Ectodermal cell (in vitro differentiated cells): Measurements from ENCODE around the gene ZCWPW1.

ENCODE experiments used
- H3K27ac ChIP-seq: 2 replicates; pipeline ENCODE4 v1.7.0; 2013; ENCODE audit warnings: mild to moderate bottlenecking, low read depth, low read length; ENCODE audit not compliant: insufficient read depth, poor library complexity, severe bottlenecking
- H3K27me3 ChIP-seq: 2 replicates; pipeline ENCODE4 v1.7.0; 2013; ENCODE audit warnings: mild to moderate bottlenecking, low read length; ENCODE audit not compliant: insufficient read depth, control insufficient read depth, poor library complexity, severe bottlenecking
- H3K36me3 ChIP-seq: one replicate; pipeline ENCODE4 v1.7.0; 2013; ENCODE audit warnings: low read length; ENCODE audit not compliant: control insufficient read depth, insufficient read depth
- H3K4me1 ChIP-seq: one replicate; pipeline ENCODE4 v1.7.0; 2013; ENCODE audit warnings: low read length; ENCODE audit not compliant: control insufficient read depth, insufficient read depth
- H3K4me3 ChIP-seq: 2 replicates; pipeline ENCODE4 v1.7.0; 2013; ENCODE audit warnings: low read depth, low read length, control low read depth; ENCODE audit not compliant: insufficient read depth
- H3K9me3 ChIP-seq: 2 replicates; pipeline ENCODE4 v1.7.0; 2013; ENCODE audit warnings: mild to moderate bottlenecking, low read length, moderate library complexity; ENCODE audit not compliant: control insufficient read depth
- WGBS, 2 experiments: methylation state at CpG; one replicate each; pipeline ENCODE4 v1.1.7; 2013; ENCODE audit warnings: missing lambda C conversion rate in 2 of 2; 5-methylcytosine and 5-hydroxymethylcytosine counted together

The ZCWPW1 gene

GRCh38 chr7:100373261-100373831, 55.2 kb downstream of the ZCWPW1 start, which contains the start of gene PILRA:
Gene PILRA (plus strand): TSS chr7:100373487. CDS start chr7:100373657, 170 bp downstream.
- WGBS, 2 experiments = 75 to 83% methylated on average over 12 of the region's 12 CpGs
- Histone ChIP-seq H3K4me1 (peaks cover 17% of the 10 kb centered on the region), H3K36me3 (no peaks in the 10 kb centered on the region), H3K27ac (no peak within 1 kb of the TSS), H3K27me3 (no peaks in the 10 kb centered on the region), H3K4me3 (no peak within 1 kb of the TSS), H3K9me3 (no peaks in the 10 kb centered on the region)

GRCh38 chr7:100372694-100373093, 55.8 kb downstream of the ZCWPW1 start:
- WGBS, 2 experiments = 84% methylated on average over 6 of the region's 6 CpGs
- H3K36me3 ChIP-seq = no peaks in the 10 kb centered on the region
- no peaks in the 10 kb centered on the region for H3K27me3 ChIP-seq
- no peaks in the 10 kb centered on the region for H3K9me3 ChIP-seq
- H3K4me3 ChIP-seq = no peak overlapping the region
- H3K4me1 ChIP-seq = peaks cover 17% of the 10 kb centered on the region
- no peak overlapping the region for H3K27ac ChIP-seq

- WGBS, 2 experiments = 80 to 82% methylated on average over 8 of the region's 8 CpGs
- H3K9me3 ChIP-seq = no peaks in the 10 kb centered on the region
Measured at GRCh38 chr7:100372256-100372655, 56.2 kb downstream of the ZCWPW1 start.

GRCh38 chr7:100371561-100372171, 56.8 kb downstream of the ZCWPW1 start:
- Histone ChIP-seq H3K36me3 (peaks cover 2% of the 10 kb centered on the region), H3K27me3 (no peaks in the 10 kb centered on the region)

More at GRCh38 chr7:100372256-100372655, 56.2 kb downstream of the ZCWPW1 start:
- no peak overlapping the region for H3K27ac ChIP-seq
- H3K36me3 ChIP-seq = peaks cover 2% of the 10 kb centered on the region
- no peak overlapping the region for H3K4me3 ChIP-seq
- H3K27me3 ChIP-seq = no peaks in the 10 kb centered on the region
- peaks cover 17% of the 10 kb centered on the region for H3K4me1 ChIP-seq

GRCh38 chr7:100370746-100371145, 57.8 kb downstream of the ZCWPW1 start:
- 89 to 90% methylated on average over 6 of the region's 6 CpGs for WGBS, 2 experiments
- H3K27ac ChIP-seq = no peak overlapping the region
- H3K27me3 ChIP-seq = no peaks in the 10 kb centered on the region
- no peak overlapping the region for H3K4me3 ChIP-seq
- peaks cover 17% of the 10 kb centered on the region for H3K4me1 ChIP-seq
- H3K36me3 ChIP-seq = peaks cover 2% of the 10 kb centered on the region
- no peaks in the 10 kb centered on the region for H3K9me3 ChIP-seq

More at GRCh38 chr7:100371561-100372171, 56.8 kb downstream of the ZCWPW1 start:
- Histone ChIP-seq H3K4me3 (no peak overlapping the region), H3K9me3 (no peaks in the 10 kb centered on the region), H3K27ac (no peak overlapping the region), H3K4me1 (peaks cover 17% of the 10 kb centered on the region)
- 86% methylated on average over 7 of the region's 7 CpGs for WGBS, 2 experiments

- H3K4me3 ChIP-seq = no peak overlapping the region
- WGBS, 2 experiments = 4 to 5% methylated on average over 4 of the region's 4 CpGs
- H3K27me3 ChIP-seq = no peaks in the 10 kb centered on the region
- H3K27ac ChIP-seq = no peak overlapping the region
- H3K36me3 ChIP-seq = peaks cover 2% of the 10 kb centered on the region
- peaks cover 17% of the 10 kb centered on the region for H3K4me1 ChIP-seq
- no peaks in the 10 kb centered on the region for H3K9me3 ChIP-seq
Measured at GRCh38 chr7:100370303-100370702, 58.2 kb downstream of the ZCWPW1 start.

- H3K36me3 ChIP-seq = peaks cover 2% of the 10 kb centered on the region
- H3K27ac ChIP-seq = no peak overlapping the region
- peaks cover 9% of the 10 kb centered on the region for H3K4me1 ChIP-seq
- no peaks in the 10 kb centered on the region for H3K9me3 ChIP-seq
- H3K27me3 ChIP-seq = no peaks in the 10 kb centered on the region
- WGBS, 2 experiments = 87 to 88% methylated on average over 6 of the region's 6 CpGs
- no peak overlapping the region for H3K4me3 ChIP-seq
Measured at GRCh38 chr7:100369105-100369504, 59.4 kb downstream of the ZCWPW1 start.

- Histone ChIP-seq H3K27ac (no peak overlapping the region), H3K27me3 (no peaks in the 10 kb centered on the region)
- WGBS, 2 experiments = 93 to 94% methylated on average over 11 to 12 of the region's 12 CpGs
Measured at GRCh38 chr7:100367676-100368613, 60.6 kb downstream of the ZCWPW1 start.

GRCh38 chr7:100367251-100367620, 61.3 kb downstream of the ZCWPW1 start:
- Histone ChIP-seq H3K4me3 (no peak overlapping the region), H3K27me3 (no peaks in the 10 kb centered on the region), H3K4me1 (peaks cover 9% of the 10 kb centered on the region), H3K9me3 (no peaks in the 10 kb centered on the region), H3K27ac (no peak overlapping the region), H3K36me3 (peaks cover 11% of the 10 kb centered on the region)
- WGBS, 2 experiments = 94% methylated on average over 8 of the region's 8 CpGs

More at GRCh38 chr7:100367676-100368613, 60.6 kb downstream of the ZCWPW1 start:
- Histone ChIP-seq H3K36me3 (peaks cover 4% of the 10 kb centered on the region), H3K4me1 (peaks cover 9% of the 10 kb centered on the region), H3K4me3 (no peak overlapping the region), H3K9me3 (no peaks in the 10 kb centered on the region)
